ENCODE results near the gene HSPA6.
"Not testable (repeated sequence)": the region's sequence is repeated elsewhere in the genome, so short reads cannot be mapped to it uniquely, and the experiment has no call there.

DNA sequence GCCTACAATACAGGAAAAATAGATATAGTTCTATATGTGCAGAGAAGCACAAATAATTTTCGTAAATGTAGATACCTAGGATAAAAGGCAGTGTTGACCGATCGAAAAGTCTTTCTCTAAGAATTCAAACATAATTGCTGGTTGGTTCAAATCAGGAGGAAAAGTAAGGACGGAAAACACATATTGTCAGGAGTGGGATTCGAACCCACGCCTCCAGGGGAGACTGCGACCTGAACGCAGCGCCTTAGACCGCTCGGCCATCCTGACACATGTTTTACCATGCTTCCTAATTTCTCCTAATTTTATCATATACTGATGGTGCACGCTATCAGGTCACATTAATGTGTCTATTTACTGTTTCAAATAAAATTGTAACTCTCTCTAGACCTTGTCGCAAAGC is 5.8 kb downstream of the HSPA6 start:
- not testable (repeated sequence) for TF ChIP-seq POLR2A, CTCF (IDR thresholded peaks at IDR 0.05)
- peak in 1 of 2 donors; percentile 79 for TF ChIP-seq POLR2AphosphoS5 (IDR thresholded peaks at IDR 0.05; ENCODE audit: insufficient read depth in 1 of 2, low read depth in 1 of 2)
